GM21529 (cell line): Measurements from ENCODE around the gene TRIM37.
"Not testable (repeated sequence)": the region's sequence is repeated elsewhere in the genome, so short reads cannot be mapped to it uniquely, and the experiment has no call there.

Experiments used
- ATAC-seq: cut with Tn5 transposase; IDR thresholded peaks from one replicate; pipeline ENCODE4 v1.9.1; 2021; ENCODE audit not compliant: unreplicated experiment

Gene TRIM37

GRCh38 chr17:59115474-59115873 is 8.8 kb upstream of the TRIM37 start:
- no peak for ATAC-seq

GRCh38 chr17:59111539-59111938 is 4.9 kb upstream of the TRIM37 start:
- no peak for ATAC-seq

DNA sequence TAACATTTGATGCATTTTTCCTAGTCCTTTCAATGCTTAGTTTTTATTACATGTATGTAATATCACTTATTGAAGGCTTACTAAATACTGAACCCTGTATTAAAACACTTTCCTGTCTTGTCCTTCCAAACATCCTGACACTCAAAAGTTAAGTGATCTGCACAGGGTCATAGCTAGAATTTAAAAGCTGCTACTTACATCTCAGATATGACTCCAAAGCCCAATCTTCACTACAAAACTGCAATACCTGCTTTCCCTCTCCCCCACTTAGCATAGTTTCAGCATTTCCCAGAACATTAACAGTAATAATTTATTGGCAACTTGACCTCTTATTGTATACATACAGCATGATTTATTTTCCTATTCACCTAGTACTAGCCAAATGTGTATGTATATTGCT is 4.3 kb upstream of the TRIM37 start:
- ATAC-seq = no peak

DNA sequence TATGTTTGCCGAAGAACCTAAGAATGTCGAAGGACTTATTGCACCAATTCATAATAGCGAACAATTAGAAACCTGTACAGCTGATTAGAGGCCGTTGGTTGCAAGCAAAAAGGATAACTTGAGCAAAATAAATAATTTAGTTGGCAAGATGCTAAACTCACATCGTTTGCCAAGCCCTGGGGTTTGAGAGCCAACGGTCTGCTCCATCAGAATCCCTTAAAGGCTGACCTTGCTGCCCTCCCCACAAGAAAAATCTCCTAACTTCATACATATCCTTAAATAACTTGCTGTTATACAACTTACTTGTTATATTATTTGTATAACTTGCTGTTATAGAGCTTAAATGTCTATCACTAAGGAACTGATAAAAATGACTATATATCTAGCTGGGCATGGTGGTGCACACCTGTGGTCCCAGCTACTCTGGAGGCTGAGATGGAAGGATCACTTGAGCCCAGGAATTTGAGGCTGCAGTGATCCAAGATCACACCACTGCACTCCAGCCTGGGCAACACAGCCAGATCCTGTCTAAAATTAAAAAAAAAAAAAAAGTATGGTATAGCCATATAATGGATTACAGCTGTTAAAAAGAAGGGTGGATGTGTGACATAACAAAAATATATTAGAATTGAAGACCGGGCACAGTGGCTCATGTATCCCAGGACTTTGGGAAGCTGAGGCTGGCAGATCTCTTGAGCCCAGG is 1.9 kb upstream of the TRIM37 start:
- ATAC-seq = no peak

GRCh38 chr17:59107306-59107670 is 608 bp upstream of the TRIM37 start:
- no peak for ATAC-seq

- ATAC-seq = peak; percentile 24
Observed at GRCh38 chr17:59105852-59106462, 723 bp downstream of the TRIM37 start.

DNA sequence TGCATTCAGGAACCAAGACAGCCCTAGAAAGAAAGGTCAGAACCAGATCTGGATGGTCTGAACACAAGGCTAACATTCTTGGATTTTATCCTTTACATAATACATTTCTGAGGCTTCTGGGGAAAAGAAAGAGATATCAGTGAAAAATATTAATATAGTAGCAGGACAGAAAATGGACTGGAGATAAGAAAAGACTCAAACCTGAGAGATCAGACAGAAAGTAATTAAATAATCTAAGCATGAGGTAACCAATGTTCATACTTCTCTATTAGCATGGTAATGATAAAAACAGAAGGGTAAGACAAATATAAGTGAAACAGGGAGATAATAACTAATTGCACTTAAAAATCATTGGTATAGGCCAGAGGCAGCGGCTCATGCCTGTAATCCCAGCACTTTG is 5.5 kb downstream of the TRIM37 start:
- no peak for ATAC-seq

DNA sequence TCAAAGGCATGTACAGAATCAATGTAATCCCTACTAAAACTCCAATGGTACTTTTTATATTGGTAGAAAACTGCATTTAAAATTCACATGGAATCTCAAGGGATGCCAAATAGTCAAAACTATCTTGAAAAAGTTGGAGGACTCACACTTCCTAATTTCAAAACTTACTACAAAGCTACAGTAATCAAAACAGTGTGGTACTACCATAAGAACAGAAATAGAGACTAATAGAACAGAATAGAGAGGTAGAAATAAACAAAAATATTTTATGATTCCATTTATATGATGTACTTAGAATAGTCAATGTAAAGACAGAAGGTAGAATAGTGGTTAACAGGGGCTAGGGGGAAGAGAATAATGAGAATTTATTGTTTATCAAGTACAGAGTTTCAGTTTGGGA is 8.8 kb downstream of the TRIM37 start:
- ATAC-seq = no peak

DNA sequence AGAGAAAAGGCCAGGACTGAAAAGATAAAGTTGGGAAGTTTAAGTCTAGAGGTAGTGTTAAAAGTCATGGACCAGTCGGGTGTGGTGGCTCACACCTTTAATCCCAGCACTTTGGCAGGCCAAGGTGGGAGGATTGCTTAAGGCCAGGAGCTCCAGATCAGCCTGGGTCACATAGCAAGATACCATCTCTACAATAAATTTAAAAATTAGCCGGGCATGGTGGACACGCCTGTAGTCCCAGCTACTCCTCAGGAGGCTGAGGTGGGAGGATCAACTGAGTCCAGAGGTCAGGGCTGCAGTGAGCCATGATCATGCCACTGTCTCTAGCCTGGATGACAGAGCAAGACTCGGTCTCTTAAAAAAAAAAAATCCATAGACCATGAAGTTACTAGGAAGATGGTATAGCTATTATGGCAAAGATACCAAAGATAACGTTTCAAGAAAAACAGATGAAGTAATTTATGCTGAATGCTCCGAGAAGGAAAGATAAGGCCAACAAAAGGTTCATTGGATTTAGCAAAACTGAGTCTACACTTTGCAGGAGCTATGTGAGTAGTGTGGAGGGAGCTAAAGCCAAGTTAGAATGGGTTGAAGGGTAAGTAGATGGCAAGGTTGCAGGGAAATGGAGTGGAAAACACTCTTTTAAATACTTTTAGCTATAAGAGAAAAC is 11.7 kb downstream of the TRIM37 start:
- ATAC-seq = no peak

GRCh38 chr17:59093702-59094231 is 12.9 kb downstream of the TRIM37 start:
- ATAC-seq = no peak

DNA sequence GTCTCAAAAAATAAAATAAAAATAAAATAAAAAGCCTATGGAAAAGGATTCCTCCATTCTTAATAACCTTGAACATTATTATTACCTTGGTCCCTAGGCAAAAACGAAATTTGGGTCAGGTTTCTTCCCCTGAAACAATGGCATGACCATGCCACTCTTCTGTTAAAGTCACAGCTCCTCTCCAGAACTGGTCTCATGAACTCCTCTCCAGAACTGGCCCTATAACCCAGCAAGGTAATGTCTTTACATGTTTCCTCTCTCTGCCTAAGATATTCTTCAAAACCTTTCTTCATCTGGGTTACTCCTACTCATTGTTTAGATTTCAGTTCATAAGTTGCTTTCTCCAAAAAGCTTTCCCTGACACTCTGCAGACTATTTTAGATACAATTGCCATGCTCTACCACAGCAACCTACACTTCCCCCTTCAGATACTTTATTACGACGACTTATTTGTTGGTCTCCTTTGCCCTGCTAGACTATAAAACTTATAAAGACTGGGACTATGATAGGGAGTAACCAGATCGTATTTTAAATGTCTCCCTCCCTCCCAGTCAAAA is 13.5 kb downstream of the TRIM37 start:
- ATAC-seq = no peak

GRCh38 chr17:59090593-59090992 is 16.1 kb downstream of the TRIM37 start:
- ATAC-seq = not testable (repeated sequence)

DNA sequence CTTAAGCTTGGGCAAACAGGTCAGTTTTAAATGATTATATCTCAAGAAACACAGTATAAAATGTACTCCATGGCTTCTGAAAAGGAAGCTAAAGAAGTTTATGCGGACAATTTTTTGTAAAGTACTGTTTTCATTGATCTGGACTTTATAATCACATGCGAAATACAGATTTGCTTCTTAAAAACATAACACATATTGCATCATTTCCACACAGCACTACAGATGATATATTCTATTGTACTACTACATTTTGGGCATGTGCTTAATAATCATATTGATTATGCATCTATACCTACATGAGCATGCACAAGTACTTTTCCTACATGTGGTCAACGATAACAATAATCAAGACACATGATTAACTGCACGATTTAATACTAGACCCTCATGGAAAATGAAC is 22.5 kb downstream of the TRIM37 start:
- no peak for ATAC-seq

GRCh38 chr17:59074494-59074893 is 32.2 kb downstream of the TRIM37 start:
- ATAC-seq = no peak

- no peak for ATAC-seq
Observed at GRCh38 chr17:59073972-59074371, 32.7 kb downstream of the TRIM37 start.

GRCh38 chr17:59069856-59070255 is 36.8 kb downstream of the TRIM37 start:
- ATAC-seq = no peak

GRCh38 chr17:59067756-59068155 is 38.9 kb downstream of the TRIM37 start:
- ATAC-seq = no peak

DNA sequence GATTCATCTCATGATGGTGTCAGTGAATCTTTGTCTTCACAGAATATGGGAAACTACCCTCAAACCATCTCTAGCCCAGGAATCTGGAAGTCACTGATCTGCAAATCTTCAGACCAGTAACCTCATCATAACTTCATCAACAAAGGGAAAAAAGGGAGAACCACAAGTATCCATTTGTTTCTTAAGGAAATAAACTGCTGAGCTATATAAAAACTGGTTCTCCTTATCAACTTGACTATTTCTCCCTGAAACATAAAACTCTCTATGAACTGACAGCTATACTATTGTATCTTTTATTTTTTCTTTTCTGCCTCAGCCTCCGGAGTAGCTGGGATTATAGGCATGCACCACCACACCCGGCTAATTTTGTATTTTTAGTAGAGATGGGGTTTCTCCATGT is 39.3 kb downstream of the TRIM37 start:
- ATAC-seq = no peak

- ATAC-seq = no peak
Observed at GRCh38 chr17:59062509-59062908, 44.2 kb downstream of the TRIM37 start.

- no peak for ATAC-seq
Observed at GRCh38 chr17:59056857-59057256, 49.8 kb downstream of the TRIM37 start.

DNA sequence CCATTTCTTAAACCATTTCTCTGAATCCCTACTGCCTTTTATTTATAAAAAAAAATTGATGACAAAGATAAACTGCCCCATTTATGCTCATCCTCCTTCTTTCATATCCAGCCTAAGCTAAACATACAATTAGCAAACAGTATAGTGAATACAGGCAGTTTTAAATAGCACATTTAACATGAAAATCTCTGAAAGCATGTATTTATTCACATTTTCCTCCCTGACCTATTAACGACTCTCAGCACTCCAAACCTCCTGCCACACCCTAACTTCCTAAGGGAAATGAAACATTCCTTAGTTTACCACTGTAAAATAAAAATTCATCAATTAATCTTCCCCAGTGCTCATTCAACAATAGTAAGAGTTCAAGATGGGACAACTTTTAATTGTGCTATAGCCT is 56.9 kb downstream of the TRIM37 start:
- no peak for ATAC-seq

- ATAC-seq = no peak
Observed at GRCh38 chr17:59047616-59048015, 59.1 kb downstream of the TRIM37 start.
